Body of pancreas (tissue), 4 donors: ENCODE results near the gene ARHGAP22. TPM values are rescaled to one million over a fixed set of nuclear protein-coding genes. Genes with fewer than 3 reads are reported as not detected.
A peak's percentile ranks its signal among the peaks of the same experiment; 100 is the strongest.

Experiments
- ATAC-seq: fragments of 150-250 bp; one replicate; pipeline ENCODE4 v1.9.1; 2016
- DNase-seq, 4 donors: peaks; one replicate each; pipeline ENCODE4 v3.0.0-alpha.2; 2019
- H3K27ac ChIP-seq, 4 donors: fragments of 200-600 bp; sonication (generic); 1 replicate in 3 of 4; 2 replicates in 1 of 4; pipeline versions ENCODE4 v1.5.1 to v1.6.1; 2016 to 2019; ENCODE audit warnings: mild to moderate bottlenecking in 1 of 4, mixed read lengths in 1 of 4, moderate library complexity in 1 of 4
- H3K27me3 ChIP-seq, 2 donors: fragments of 200-600 bp; sonication (generic); one replicate each; pipeline ENCODE4 v1.6.0; 2016; ENCODE audit warnings: mild to moderate bottlenecking in 1 of 2
- H3K36me3 ChIP-seq, 2 donors: fragments of 200-600 bp; sonication (generic); replicated peaks in 1 of 2; 2 replicates each; pipeline ENCODE4 v1.5.1; 2016; ENCODE audit warnings: low read depth in 2 of 2; ENCODE audit not compliant: insufficient read depth in 1 of 2
- H3K4me1 ChIP-seq: fragments of 200-600 bp; sonication (generic); one replicate; pipeline ENCODE4 v1.6.0; 2016
- H3K4me3 ChIP-seq, 2 donors: fragments of 200-600 bp; sonication (generic); 1 replicate in 1 of 2; 2 replicates in 1 of 2; pipeline ENCODE4 v1.5.1; 2016 to 2019
- H3K9me3 ChIP-seq, 3 donors: fragments of 200-600 bp; sonication (generic); 1 replicate in 2 of 3; 2 replicates in 1 of 3; pipeline ENCODE4 v1.5.1; 2016
- POLR2A ChIP-seq, 3 donors: fragments of 450-650 bp; IDR thresholded peaks; one replicate each; pipeline ENCODE4 v1.6.1; 2016; ENCODE audit warnings: antibody characterized with exemption in 3 of 3, mild to moderate bottlenecking in 2 of 3
- WGBS, 2 donors: methylation state at CpG; one replicate each; pipeline ENCODE4 v1.1.5; 2017; 5-methylcytosine and 5-hydroxymethylcytosine counted together
- intact Hi-C: fragments of 100-400 bp; cut with DNase I; formaldehyde crosslinking; loops from one replicate; pipeline ENCODE4 v1.15.1; 2023
- total RNA-seq, 2 donors: library from RNA; depleted of rRNA; stranded (reverse); fragments of >200 nt; gene quantifications; one replicate each; pipeline ENCODE4 v1.1.0, GENCODE V29; 2016
- TF ChIP-seq, protein P1 (sequence below), 7 experiments: fragments of 450-650 bp in 4 of 7; fragments of 200-600 bp in 3 of 7; sonication (generic) in 3 of 7; IDR thresholded peaks; one replicate each; pipeline ENCODE4 v1.5.1; 2016 to 2019; ENCODE audit warnings: antibody characterized with exemption in 7 of 7

The ARHGAP22 gene
- total RNA-seq, 2 donors from 2014 or later = 1.6 to 4.6 TPM

DNA sequence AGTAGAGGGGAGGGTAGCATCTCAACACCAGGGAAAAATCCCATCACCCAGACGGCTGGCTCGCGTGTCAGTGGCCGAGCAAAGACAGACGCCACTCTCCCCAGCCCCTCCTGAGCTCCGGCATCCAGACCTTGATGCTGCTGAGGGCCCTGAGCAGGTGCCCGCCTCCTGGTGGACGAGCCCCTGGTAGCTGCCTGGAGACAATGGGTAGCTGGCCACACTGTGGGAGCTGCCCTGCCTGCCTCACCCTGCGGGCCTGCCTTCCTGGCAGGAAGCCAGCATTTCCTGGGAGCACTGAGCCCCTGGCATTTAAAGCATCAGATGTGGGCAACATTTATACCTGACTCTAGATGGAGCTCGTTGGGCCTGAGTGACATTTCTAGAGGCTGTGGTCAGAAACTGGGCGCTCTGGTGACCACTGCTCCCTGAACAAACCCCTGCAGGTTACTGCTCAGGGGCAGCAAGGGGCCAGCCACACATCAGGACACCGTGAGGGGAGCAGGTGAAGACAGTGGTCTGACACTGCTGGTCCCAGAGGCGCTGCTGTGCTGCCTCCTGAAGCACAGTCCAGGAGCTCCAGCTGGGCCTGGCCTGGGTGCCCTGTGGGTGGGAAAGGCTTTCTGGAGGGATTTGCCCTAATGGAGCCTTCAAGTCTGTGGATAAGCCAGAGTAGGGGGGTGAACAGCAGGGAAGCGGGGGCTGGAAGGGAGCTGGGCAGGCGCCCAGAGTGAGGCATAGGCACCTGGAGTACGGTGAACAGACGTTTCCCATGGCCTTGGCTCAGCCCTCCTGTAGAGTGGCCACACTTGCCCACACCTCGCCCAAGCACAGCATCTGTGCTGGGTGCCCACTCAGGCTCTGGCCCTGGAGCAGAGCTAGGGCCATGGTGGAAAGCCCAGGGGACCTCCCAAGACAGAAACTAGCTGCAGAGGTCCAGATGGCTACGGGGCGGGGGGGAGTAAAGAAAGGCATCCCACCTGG is 159.7 kb downstream of the ARHGAP22 start:
- peak in 2 of 4 donors; percentile 11 to 21 for DNase-seq
- WGBS, 2 donors = 74 to 79% methylated on average over 15 to 19 of the region's 20 CpGs

GRCh38 chr10:48444266-48444665 is 160.6 kb downstream of the ARHGAP22 start:
- no peak for ATAC-seq
- peak in 1 of 4 donors; percentile 17 for DNase-seq

More for the DNA sequence above, 159.7 kb downstream of the ARHGAP22 start:
- Histone ChIP-seq H3K4me1 (no peaks in the 10 kb centered on the region), H3K27me3 (no peaks in the 10 kb centered on the region), H3K36me3 (no peaks in the 10 kb centered on the region), H3K4me3 (no peak overlapping the region), H3K27ac (no peak overlapping the region), H3K9me3 (no peaks in the 10 kb centered on the region)
- TF ChIP-seq, protein P1, sequence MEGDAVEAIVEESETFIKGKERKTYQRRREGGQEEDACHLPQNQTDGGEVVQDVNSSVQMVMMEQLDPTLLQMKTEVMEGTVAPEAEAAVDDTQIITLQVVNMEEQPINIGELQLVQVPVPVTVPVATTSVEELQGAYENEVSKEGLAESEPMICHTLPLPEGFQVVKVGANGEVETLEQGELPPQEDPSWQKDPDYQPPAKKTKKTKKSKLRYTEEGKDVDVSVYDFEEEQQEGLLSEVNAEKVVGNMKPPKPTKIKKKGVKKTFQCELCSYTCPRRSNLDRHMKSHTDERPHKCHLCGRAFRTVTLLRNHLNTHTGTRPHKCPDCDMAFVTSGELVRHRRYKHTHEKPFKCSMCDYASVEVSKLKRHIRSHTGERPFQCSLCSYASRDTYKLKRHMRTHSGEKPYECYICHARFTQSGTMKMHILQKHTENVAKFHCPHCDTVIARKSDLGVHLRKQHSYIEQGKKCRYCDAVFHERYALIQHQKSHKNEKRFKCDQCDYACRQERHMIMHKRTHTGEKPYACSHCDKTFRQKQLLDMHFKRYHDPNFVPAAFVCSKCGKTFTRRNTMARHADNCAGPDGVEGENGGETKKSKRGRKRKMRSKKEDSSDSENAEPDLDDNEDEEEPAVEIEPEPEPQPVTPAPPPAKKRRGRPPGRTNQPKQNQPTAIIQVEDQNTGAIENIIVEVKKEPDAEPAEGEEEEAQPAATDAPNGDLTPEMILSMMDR (IDR thresholded peaks at IDR 0.05) = no peak
- TF ChIP-seq POLR2A (IDR thresholded peaks at IDR 0.05) = no peak
- intact Hi-C loops = no loop called here
- ATAC-seq = no peak

GRCh38 chr10:48442809-48443177 is 162.1 kb downstream of the ARHGAP22 start:
- WGBS, 2 donors = 78% methylated on average over 5 of the region's 5 CpGs
- Histone ChIP-seq H3K9me3 (no peaks in the 10 kb centered on the region), H3K27ac (no peak overlapping the region), H3K27me3 (no peaks in the 10 kb centered on the region), H3K36me3 (no peaks in the 10 kb centered on the region), H3K4me1 (peaks cover 11% of the 10 kb centered on the region), H3K4me3 (no peak overlapping the region)
- intact Hi-C loops = no loop called here
- DNase-seq = no peak
- no peak for ATAC-seq
- no peak for TF ChIP-seq POLR2A (IDR thresholded peaks at IDR 0.05)
- TF ChIP-seq, protein P1 (IDR thresholded peaks at IDR 0.05) = no peak

More at GRCh38 chr10:48444266-48444665, 160.6 kb downstream of the ARHGAP22 start:
- Histone ChIP-seq H3K4me3 (no peak overlapping the region), H3K4me1 (peaks cover 6% of the 10 kb centered on the region), H3K27me3 (no peaks in the 10 kb centered on the region), H3K27ac (no peak overlapping the region), H3K36me3 (no peaks in the 10 kb centered on the region), H3K9me3 (no peaks in the 10 kb centered on the region)
- TF ChIP-seq, protein P1 (IDR thresholded peaks at IDR 0.05) = peak in 3 of 7 experiments; percentile 21 to 31 (median 29)
- TF ChIP-seq POLR2A (IDR thresholded peaks at IDR 0.05) = no peak
- intact Hi-C loops = no loop called here
- WGBS, 2 donors = 18 to 21% methylated on average over 2 of the region's 2 CpGs

GRCh38 chr10:48442090-48442808 is 162.6 kb downstream of the ARHGAP22 start:
- no peak overlapping the region for H3K4me3 ChIP-seq
- no peaks in the 10 kb centered on the region for H3K36me3 ChIP-seq
- H3K9me3 ChIP-seq = no peaks in the 10 kb centered on the region
- TF ChIP-seq, protein P1 (IDR thresholded peaks at IDR 0.05) = no peak
- no peak for TF ChIP-seq POLR2A (IDR thresholded peaks at IDR 0.05)
- H3K4me1 ChIP-seq = peaks cover 11% of the 10 kb centered on the region
- intact Hi-C loops = no loop called here
- no peak overlapping the region for H3K27ac ChIP-seq
- no peak for ATAC-seq
- WGBS, 2 donors = 77 to 86% methylated on average over 8 to 11 of the region's 11 CpGs
- peak in 1 of 4 donors; percentile 7 for DNase-seq
- no peaks in the 10 kb centered on the region for H3K27me3 ChIP-seq
